Right hindlimb (tissue), 1 donor: ENCODE data around the gene COL5A1.
A peak's percentile ranks its signal among the peaks of the same experiment; 100 is the strongest.
"Not testable (repeated sequence)": the region's sequence is repeated elsewhere in the genome, so short reads cannot be mapped to it uniquely, and the experiment has no call there.

Source experiments
- DNase-seq: peaks from one replicate; pipeline ENCODE4 v3.0.0-alpha.2; 2018

COL5A1 gene

GRCh38 chr9:134658378-134658955 lies 16.9 kb downstream of the COL5A1 start:
- DNase-seq: no peak

GRCh38 chr9:134659688-134660131 lies 18.1 kb downstream of the COL5A1 start:
- DNase-seq: no peak

GRCh38 chr9:134660407-134660806 lies 18.8 kb downstream of the COL5A1 start:
- no peak for DNase-seq

GRCh38 chr9:134661299-134661698 lies 19.7 kb downstream of the COL5A1 start:
- DNase-seq: no peak

- no peak for DNase-seq
Measured at GRCh38 chr9:134661791-134662142, 20.2 kb downstream of the COL5A1 start.

- DNase-seq: peak; percentile 86
Measured at GRCh38 chr9:134662143-134662876, 20.7 kb downstream of the COL5A1 start.

GRCh38 chr9:134663084-134663483 lies 21.5 kb downstream of the COL5A1 start:
- DNase-seq: no peak

GRCh38 chr9:134663753-134664415 lies 22.3 kb downstream of the COL5A1 start:
- no peak for DNase-seq

GRCh38 chr9:134664446-134664845 lies 22.8 kb downstream of the COL5A1 start:
- no peak for DNase-seq

- no peak for DNase-seq
Measured at GRCh38 chr9:134666208-134666607, 24.6 kb downstream of the COL5A1 start.

GRCh38 chr9:134666831-134667230 lies 25.2 kb downstream of the COL5A1 start:
- DNase-seq: no peak

GRCh38 chr9:134668977-134669376 lies 27.4 kb downstream of the COL5A1 start:
- not testable (repeated sequence) for DNase-seq

GRCh38 chr9:134669399-134669955 lies 27.9 kb downstream of the COL5A1 start:
- DNase-seq: no peak

GRCh38 chr9:134670042-134670525 lies 28.5 kb downstream of the COL5A1 start:
- DNase-seq: no peak

GRCh38 chr9:134670851-134671281 lies 29.3 kb downstream of the COL5A1 start:
- no peak for DNase-seq

- no peak for DNase-seq
Measured at GRCh38 chr9:134671341-134672113, 29.9 kb downstream of the COL5A1 start.

GRCh38 chr9:134676361-134676760 lies 34.8 kb downstream of the COL5A1 start:
- DNase-seq: no peak

GRCh38 chr9:134676886-134677285 lies 35.3 kb downstream of the COL5A1 start:
- no peak for DNase-seq

- no peak for DNase-seq
Measured at GRCh38 chr9:134677743-134678142, 36.1 kb downstream of the COL5A1 start.

- DNase-seq: no peak
Measured at GRCh38 chr9:134678206-134678605, 36.6 kb downstream of the COL5A1 start.

- no peak for DNase-seq
Measured at GRCh38 chr9:134678666-134679443, 37.3 kb downstream of the COL5A1 start.
